Measurements from ENCODE around the gene AGBL4. TPM values are rescaled to one million over a fixed set of nuclear protein-coding genes. Genes with fewer than 3 reads are reported as not detected.

The AGBL4 gene
- total RNA-seq, 4 donors from 2014 or later: 0.44 to 1.5 (median 1.2) TPM; not detected in 1

GRCh38 chr1:48654606-48655210, 1369.0 kb downstream of the AGBL4 start:
- Histone ChIP-seq H3K4me1 (no peaks in the 10 kb centered on the region), H3K9me3 (no peaks in the 10 kb centered on the region), H3K27ac (no peak overlapping the region), H3K4me3 (no peak overlapping the region), H3K36me3 (no peaks in the 10 kb centered on the region), H3K27me3 (no peaks in the 10 kb centered on the region)
- 51 to 58% methylated on average over 8 of the region's 8 CpGs for WGBS, 2 donors
- no peak for TF ChIP-seq CTCF (IDR thresholded peaks at IDR 0.05)
- TF ChIP-seq EP300 (IDR thresholded peaks at IDR 0.05): no peak
- TF ChIP-seq POLR2A (IDR thresholded peaks at IDR 0.05): no peak
- no peak for DNase-seq (ENCODE audit: low spot score in 2 of 2)

- H3K27ac ChIP-seq: no peak overlapping the region
- no peak for DNase-seq (ENCODE audit: low spot score in 2 of 2)
- TF ChIP-seq POLR2A (IDR thresholded peaks at IDR 0.05) (no peak), EP300 (IDR thresholded peaks at IDR 0.05) (no peak), CTCF (IDR thresholded peaks at IDR 0.05) (no peak)
- H3K27me3 ChIP-seq: no peaks in the 10 kb centered on the region
- no peaks in the 10 kb centered on the region for H3K36me3 ChIP-seq
- H3K4me1 ChIP-seq: no peaks in the 10 kb centered on the region
- no peak overlapping the region for H3K4me3 ChIP-seq
- WGBS, 2 donors: 79% methylated on average over 6 of the region's 6 CpGs
- no peaks in the 10 kb centered on the region for H3K9me3 ChIP-seq
Measured at GRCh38 chr1:48652334-48652733, 1371.4 kb downstream of the AGBL4 start.

DNA sequence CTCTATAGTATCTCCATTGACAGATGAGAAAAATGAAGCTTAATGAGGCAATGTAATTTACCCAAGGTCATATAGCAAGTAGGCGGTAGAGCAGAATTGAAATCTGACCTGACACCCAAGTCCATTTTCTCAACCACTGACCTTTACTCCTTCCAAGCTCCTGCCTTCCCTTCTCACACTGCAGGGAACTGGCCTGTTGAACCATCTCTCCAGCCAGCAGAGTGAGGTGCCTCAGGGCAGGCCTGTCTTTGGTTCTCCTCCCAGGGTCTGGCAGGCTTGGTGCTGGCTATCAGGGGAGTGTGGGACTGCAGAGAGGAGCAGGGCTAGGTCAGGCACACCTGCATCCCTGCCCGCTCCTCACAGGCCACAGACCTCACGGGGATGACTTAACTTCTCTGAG, 1373.9 kb downstream of the AGBL4 start:
- H3K36me3 ChIP-seq: no peaks in the 10 kb centered on the region
- no peak for DNase-seq (ENCODE audit: low spot score in 2 of 2)
- 88 to 95% methylated on average over 3 of the region's 3 CpGs for WGBS, 2 donors
- H3K4me1 ChIP-seq: no peaks in the 10 kb centered on the region
- H3K27me3 ChIP-seq: no peaks in the 10 kb centered on the region
- no peak overlapping the region for H3K4me3 ChIP-seq
- H3K27ac ChIP-seq: no peak overlapping the region
- no peaks in the 10 kb centered on the region for H3K9me3 ChIP-seq
- TF ChIP-seq CTCF (IDR thresholded peaks at IDR 0.05) (no peak), EP300 (IDR thresholded peaks at IDR 0.05) (no peak), POLR2A (IDR thresholded peaks at IDR 0.05) (no peak)

- no peaks in the 10 kb centered on the region for H3K9me3 ChIP-seq
- H3K4me3 ChIP-seq: no peak overlapping the region
- no peak overlapping the region for H3K27ac ChIP-seq
- H3K27me3 ChIP-seq: no peaks in the 10 kb centered on the region
- no peak for DNase-seq (ENCODE audit: low spot score in 2 of 2)
- no peak for TF ChIP-seq POLR2A (IDR thresholded peaks at IDR 0.05)
- no peak for TF ChIP-seq EP300 (IDR thresholded peaks at IDR 0.05)
- no peak for TF ChIP-seq CTCF (IDR thresholded peaks at IDR 0.05)
- no peaks in the 10 kb centered on the region for H3K36me3 ChIP-seq
- WGBS, 2 donors: 78 to 83% methylated on average over 4 of the region's 4 CpGs
- H3K4me1 ChIP-seq: no peaks in the 10 kb centered on the region
Measured at GRCh38 chr1:48645883-48646282, 1377.9 kb downstream of the AGBL4 start.

DNA sequence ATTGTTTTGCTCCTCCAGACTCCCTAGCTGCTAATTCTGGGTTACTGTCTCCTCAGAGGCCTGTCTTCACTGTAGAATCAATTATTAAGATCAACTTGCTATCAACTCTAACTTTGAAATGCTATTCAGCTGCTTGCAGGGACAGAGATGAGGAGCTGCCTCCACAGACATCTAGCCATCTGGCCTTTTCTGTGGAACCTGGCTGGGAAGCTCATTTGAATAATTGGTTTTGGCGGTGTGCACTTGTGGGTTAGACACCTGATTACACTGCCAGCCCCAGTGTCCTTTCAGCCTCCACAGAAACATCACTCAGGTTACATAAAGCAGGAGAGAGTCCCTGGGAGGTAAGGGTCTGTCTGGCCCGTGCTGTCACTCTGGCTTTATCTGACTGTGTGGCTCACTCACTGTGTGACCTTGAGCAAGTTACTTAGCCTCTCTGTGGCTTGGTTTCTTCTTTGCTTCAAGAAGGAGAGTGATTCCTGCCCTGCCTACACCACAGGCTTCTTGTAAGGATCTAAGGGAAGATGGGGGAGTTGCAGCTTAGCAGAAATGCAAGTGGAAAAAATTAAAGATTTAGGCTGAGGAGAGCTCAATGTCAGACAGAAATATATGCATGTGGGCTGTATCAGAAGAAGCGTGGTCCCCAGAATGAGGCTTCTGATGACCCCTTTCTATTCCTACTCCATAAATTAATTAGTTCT, 1378.7 kb downstream of the AGBL4 start:
- no peak overlapping the region for H3K27ac ChIP-seq
- no peaks in the 10 kb centered on the region for H3K27me3 ChIP-seq
- TF ChIP-seq EP300 (IDR thresholded peaks at IDR 0.05): no peak
- no peak for TF ChIP-seq POLR2A (IDR thresholded peaks at IDR 0.05)
- no peak for TF ChIP-seq CTCF (IDR thresholded peaks at IDR 0.05)
- no peak overlapping the region for H3K4me3 ChIP-seq
- H3K9me3 ChIP-seq: no peaks in the 10 kb centered on the region
- H3K4me1 ChIP-seq: no peaks in the 10 kb centered on the region
- 79 to 89% methylated on average over 3 of the region's 3 CpGs for WGBS, 2 donors
- no peak for DNase-seq (ENCODE audit: low spot score in 2 of 2)
- no peaks in the 10 kb centered on the region for H3K36me3 ChIP-seq
